Measurements from ENCODE around the gene KCTD13.

GRCh38 chr16:29963021-29963743 lies 37.2 kb upstream of the KCTD13 start:
- no peak for TF ChIP-seq EZH2 (IDR thresholded peaks at IDR 0.05)
- TF ChIP-seq POLR2AphosphoS5 (IDR thresholded peaks at IDR 0.05; ENCODE audit: borderline replicate concordance, low read depth, low read length) = no peak
- TF ChIP-seq FOXP2 (optimal IDR thresholded peaks at IDR 0.05; ENCODE audit: control extremely low read depth, extremely low read length, insufficient read depth) = no peak
